CD14-positive monocyte (primary cell): ENCODE measurements around the gene FASN. TPM values are rescaled to one million over a fixed set of nuclear protein-coding genes. Genes with fewer than 3 reads are reported as not detected.

ENCODE experiments used
- DNase-seq, 3 donors: peaks; one replicate each; pipeline ENCODE4 v3.0.0-alpha.2; 2011 to 2022
- H2AFZ ChIP-seq: 2 replicates; pipeline ENCODE4 v1.6.0; 2012; ENCODE audit warnings: mild to moderate bottlenecking, low read depth, low read length, inconsistent platforms; ENCODE audit not compliant: insufficient read depth, poor library complexity, severe bottlenecking
- H3K27ac ChIP-seq, 2 donors: 1 replicate in 1 of 2; 2 replicates in 1 of 2; pipeline ENCODE4 v1.5.1; 2012 to 2013; ENCODE audit warnings: low read length in 2 of 2, control low read depth in 1 of 2, inconsistent platforms in 1 of 2, low read depth in 1 of 2, mild to moderate bottlenecking in 1 of 2
- H3K27me3 ChIP-seq, 2 donors: one replicate each; pipeline versions ENCODE4 v1.6.0 to v1.6.1; 2011 to 2013; ENCODE audit warnings: low read length in 2 of 2; ENCODE audit not compliant: control insufficient read depth in 2 of 2, insufficient read depth in 2 of 2
- H3K36me3 ChIP-seq, 2 donors: replicated peaks in 1 of 2; 1 replicate in 1 of 2; 2 replicates in 1 of 2; pipeline versions ENCODE4 v1.5.1 to v1.6.1; 2012 to 2013; ENCODE audit warnings: low read length in 2 of 2, control low read depth in 1 of 2, inconsistent platforms in 1 of 2, mild to moderate bottlenecking in 1 of 2; ENCODE audit not compliant: insufficient read depth in 2 of 2, control insufficient read depth in 1 of 2
- H3K4me1 ChIP-seq, 2 donors: 1 replicate in 1 of 2; 2 replicates in 1 of 2; pipeline versions ENCODE4 v1.5.1 to v1.6.1; 2012 to 2013; ENCODE audit warnings: low read length in 2 of 2, control low read depth in 1 of 2, inconsistent platforms in 1 of 2, mild to moderate bottlenecking in 1 of 2, moderate library complexity in 1 of 2; ENCODE audit not compliant: insufficient read depth in 2 of 2, control insufficient read depth in 1 of 2
- H3K4me2 ChIP-seq: replicated peaks from 2 replicates; pipeline ENCODE3; 2012; ENCODE audit warnings: low read length, moderate library complexity, mild to moderate bottlenecking; ENCODE audit not compliant: poor library complexity, severe bottlenecking; ENCODE audit errors: extremely low read depth
- H3K4me3 ChIP-seq, 3 experiments: fragments of 200-600 bp in 1 of 3; sonication (generic) in 1 of 3; replicated peaks in 1 of 3; 1 replicate in 2 of 3; 2 replicates in 1 of 3; pipeline ENCODE4 v1.5.1; 2011 to 2013; ENCODE audit warnings: low read length in 3 of 3, mild to moderate bottlenecking in 3 of 3, control low read depth in 2 of 3, low read depth in 2 of 3, inconsistent platforms in 1 of 3, moderate library complexity in 1 of 3
- H3K79me2 ChIP-seq: 2 replicates; pipeline ENCODE4 v1.6.0; 2012; ENCODE audit warnings: mild to moderate bottlenecking, control low read depth, inconsistent platforms, low read length, moderate library complexity; ENCODE audit not compliant: insufficient read depth
- H3K9ac ChIP-seq: 2 replicates; pipeline ENCODE4 v1.6.0; 2017; ENCODE audit warnings: low read length, mild to moderate bottlenecking; ENCODE audit not compliant: insufficient read depth, poor library complexity, severe bottlenecking
- H3K9me3 ChIP-seq, 2 donors: replicated peaks in 1 of 2; 1 replicate in 1 of 2; 2 replicates in 1 of 2; pipeline versions ENCODE4 v1.5.1 to v1.6.1; 2012 to 2013; ENCODE audit warnings: low read length in 2 of 2, control low read depth in 1 of 2; ENCODE audit not compliant: control insufficient read depth in 1 of 2, insufficient read depth in 1 of 2
- H4K20me1 ChIP-seq: 2 replicates; pipeline ENCODE4 v1.6.0; 2012; ENCODE audit warnings: mild to moderate bottlenecking, low read length, control low read depth, moderate library complexity; ENCODE audit not compliant: insufficient read depth
- H3K27ac Mint-ChIP-seq, 7 donors: one replicate each; pipeline ENCODE4 v1.8.0; 2020; ENCODE audit warnings: mild to moderate bottlenecking in 7 of 7, mixed read lengths in 7 of 7, moderate library complexity in 6 of 7, inconsistent platforms in 2 of 7
- H3K27me3 Mint-ChIP-seq, 3 donors: one replicate each; pipeline ENCODE4 v1.8.0; 2021 to 2022; ENCODE audit warnings: low read depth in 3 of 3, mild to moderate bottlenecking in 3 of 3, mixed read lengths in 3 of 3, moderate library complexity in 3 of 3, inconsistent platforms in 1 of 3
- H3K36me3 Mint-ChIP-seq, 2 donors: one replicate each; pipeline ENCODE4 v1.8.0; 2020; ENCODE audit warnings: mixed read lengths in 2 of 2, inconsistent platforms in 1 of 2, mild to moderate bottlenecking in 1 of 2
- H3K4me1 Mint-ChIP-seq: one replicate; pipeline ENCODE4 v1.8.0; 2020; ENCODE audit warnings: mild to moderate bottlenecking, mixed read lengths
- H3K4me3 Mint-ChIP-seq, 2 donors: one replicate each; pipeline ENCODE4 v1.8.0; 2020; ENCODE audit warnings: mild to moderate bottlenecking in 2 of 2, mixed read lengths in 2 of 2, moderate library complexity in 1 of 2
- H3K9me3 Mint-ChIP-seq, 7 donors: one replicate each; pipeline ENCODE4 v1.8.0; 2020 to 2022; ENCODE audit warnings: mixed read lengths in 7 of 7, mild to moderate bottlenecking in 6 of 7, moderate library complexity in 6 of 7, inconsistent platforms in 2 of 7
- CTCF ChIP-seq: fragments of 200-600 bp; IDR thresholded peaks from one replicate; pipeline ENCODE4 v1.8.0; 2022; ENCODE audit warnings: antibody characterized with exemption, mild to moderate bottlenecking
- WGBS: methylation state at CpG from one replicate; pipeline ENCODE4 v1.1.5; 2013; ENCODE audit warnings: missing lambda C conversion rate; ENCODE audit not compliant: insufficient coverage; 5-methylcytosine and 5-hydroxymethylcytosine counted together
- intact Hi-C, 2 donors: fragments of 100-400 bp; cut with micrococcal nuclease; formaldehyde crosslinking; loops; one replicate each; pipeline versions ENCODE4 v1.15.0 to v1.15.1; 2023
- polyA plus RNA-seq, 3 donors: library from polyadenylated mRNA; depleted of rRNA in 1 of 3; unstranded in 2 of 3; stranded (reverse) in 1 of 3; fragments of 300-500 nt in 2 of 3; fragments of >200 nt in 1 of 3; fragmentation: Illumina TruSeq in 2 of 3; gene quantifications; 1 replicate in 2 of 3; 2 replicates in 1 of 3; pipeline ENCODE4 v1.2.3, GENCODE V29; 2012 to 2021

Gene FASN
- polyA plus RNA-seq, 3 donors, result 0.08 to 8.4 (median 0.13) TPM

- Histone ChIP-seq H3K36me3 (peaks cover 51 to 63% of the 10 kb centered on the region in 2 donors), H3K9me3 (no peaks in the 10 kb centered on the region), H4K20me1 (peaks cover 23% of the 10 kb centered on the region), H3K4me3 (peak overlapping the region; percentile 66 to 88 (median 70)), H3K4me1 (peaks cover 20 to 29% of the 10 kb centered on the region in 2 donors), H3K27me3 (no peaks in the 10 kb centered on the region), H3K4me2 (peak overlapping the region; percentile 97), H3K9ac (peak overlapping the region; percentile 69), H2AFZ (no peak overlapping the region), H3K79me2 (peaks cover 24% of the 10 kb centered on the region), H3K27ac (peak overlapping the region in 1 of 2 donors; percentile 64)
- Mint-ChIP-seq H3K27ac (peak overlapping the region in 2 of 7 donors; percentile 46 to 48), H3K4me3 (peak overlapping the region; percentile 76 to 85), H3K27me3 (no peaks in the 10 kb centered on the region), H3K4me1 (peaks cover 19% of the 10 kb centered on the region), H3K9me3 (no peaks in the 10 kb centered on the region), H3K36me3 (peaks cover 21 to 64% of the 10 kb centered on the region in 2 donors)
- no peak for DNase-seq
- intact Hi-C loops, result loop anchor here in 1 of 2 donors (5.0 kb wide), 1 partner anchor 45 kb away; the partner anchor contains the start of gene FASN
- TF ChIP-seq CTCF, result no peak
- 33% methylated on average over 19 of the region's 19 CpGs for WGBS
Observed at GRCh38 chr17:82052638-82053059, 45.4 kb downstream of the FASN start.

- intact Hi-C loops, result loop anchor here in 1 of 2 donors (5.0 kb wide), 1 partner anchor 45 kb away; the partner anchor contains the start of gene FASN
- H3K4me1 ChIP-seq, result peaks cover 20 to 29% of the 10 kb centered on the region in 2 donors
- 1% methylated on average over 90 of the region's 94 CpGs for WGBS
- peaks cover 23% of the 10 kb centered on the region for H4K20me1 ChIP-seq
- peak within 1 kb of the TSS in 1 of 2 donors; percentile 64 for H3K27ac ChIP-seq
- peaks cover 51 to 63% of the 10 kb centered on the region in 2 donors for H3K36me3 ChIP-seq
- peak within 1 kb of the TSS; percentile 97 for H3K4me2 ChIP-seq
- peak within 1 kb of the TSS in 5 of 7 donors; percentile 46 to 91 (median 76) for H3K27ac Mint-ChIP-seq
- H3K4me1 Mint-ChIP-seq, result peaks cover 19% of the 10 kb centered on the region
- H3K36me3 Mint-ChIP-seq, result peaks cover 27 to 66% of the 10 kb centered on the region in 2 donors
- peak within 1 kb of the TSS; percentile 85 to 94 for H3K4me3 Mint-ChIP-seq
- H3K9me3 Mint-ChIP-seq, result no peaks in the 10 kb centered on the region
- H3K79me2 ChIP-seq, result peaks cover 24% of the 10 kb centered on the region
- no peak for TF ChIP-seq CTCF
- H3K9me3 ChIP-seq, result no peaks in the 10 kb centered on the region
- peak; percentile 25 to 44 (median 33) for DNase-seq
- peak within 1 kb of the TSS; percentile 80 for H2AFZ ChIP-seq
- H3K9ac ChIP-seq, result peak within 1 kb of the TSS; percentile 69
- H3K27me3 ChIP-seq, result no peaks in the 10 kb centered on the region
- no peaks in the 10 kb centered on the region for H3K27me3 Mint-ChIP-seq
- H3K4me3 ChIP-seq, result peak within 1 kb of the TSS; percentile 66 to 88 (median 70)
Observed at GRCh38 chr17:82051776-82052637, 46.0 kb downstream of the FASN start, which contains the start of the genes GPS1 and RFNG. Gene GPS1, plus strand, starts transcription at chr17:82051898. Its CDS starts 34 bp downstream, at chr17:82051932. Gene RFNG, minus strand, starts transcription at chr17:82051811. Its CDS starts 45 bp downstream, at chr17:82051766.
